DND-41 (cell line): ENCODE measurements around the gene CCDC13.

Source experiments
- ATAC-seq: fragments of 200-7000 bp; cut with Tn5 transposase; 3 replicates; pipeline ENCODE4 v1.9.1; 2021; ENCODE audit warnings: low read depth; ENCODE audit not compliant: insufficient read depth
- DNase-seq: peaks from one replicate; pipeline ENCODE4 v3.0.0-alpha.2; 2020
- H2AFZ ChIP-seq: 2 replicates; pipeline ENCODE4 v1.6.0; 2012; ENCODE audit warnings: low read depth, low read length
- H3K27ac ChIP-seq: 2 replicates; pipeline ENCODE4 v1.5.1; 2012; ENCODE audit warnings: low read length, inconsistent platforms
- H3K27me3 ChIP-seq: fragments of 200-600 bp; sonication (generic); 2 replicates; pipeline ENCODE4 v1.6.0; 2012; ENCODE audit warnings: low read length, mild to moderate bottlenecking, inconsistent platforms; ENCODE audit not compliant: insufficient read depth, poor library complexity
- H3K36me3 ChIP-seq: 2 replicates; pipeline ENCODE4 v1.5.1; 2012; ENCODE audit warnings: low read length, inconsistent platforms; ENCODE audit not compliant: insufficient read depth
- H3K4me1 ChIP-seq: 2 replicates; pipeline ENCODE4 v1.5.1; 2012; ENCODE audit warnings: mild to moderate bottlenecking, low read length; ENCODE audit not compliant: insufficient read depth
- H3K4me2 ChIP-seq: 2 replicates; pipeline ENCODE4 v1.6.0; 2012; ENCODE audit warnings: mild to moderate bottlenecking, moderate library complexity, low read length, inconsistent platforms; ENCODE audit not compliant: insufficient read depth
- H3K4me3 ChIP-seq, 2 experiments: fragments of 200-600 bp in 1 of 2; shearing (Covaris generic) in 1 of 2; 2 replicates each; pipeline ENCODE4 v1.5.1; 2012 to 2016; ENCODE audit warnings: inconsistent platforms in 2 of 2, low read length in 2 of 2, mild to moderate bottlenecking in 2 of 2, low read depth in 1 of 2, moderate library complexity in 1 of 2
- H3K79me2 ChIP-seq: 2 replicates; pipeline ENCODE4 v1.6.0; 2012; ENCODE audit warnings: low read length, inconsistent platforms; ENCODE audit not compliant: insufficient read depth
- H3K9ac ChIP-seq: 2 replicates; pipeline ENCODE4 v1.6.0; 2012; ENCODE audit warnings: low read depth, mild to moderate bottlenecking, inconsistent platforms, low read length, moderate library complexity
- H3K9me3 ChIP-seq: 2 replicates; pipeline ENCODE4 v1.5.1; 2012; ENCODE audit warnings: low read length, moderate library complexity, mild to moderate bottlenecking, inconsistent platforms; ENCODE audit not compliant: insufficient read depth, severe bottlenecking
- H4K20me1 ChIP-seq: 2 replicates; pipeline ENCODE4 v1.6.0; 2012; ENCODE audit warnings: low read length; ENCODE audit not compliant: insufficient read depth
- EZH2 ChIP-seq: IDR thresholded peaks from 3 replicates; pipeline ENCODE4 v1.6.1; 2012; ENCODE audit warnings: borderline replicate concordance, low read depth, mild to moderate bottlenecking, moderate library complexity, low read length, inconsistent platforms; ENCODE audit not compliant: severe bottlenecking
- TF ChIP-seq, protein P1 (sequence below): IDR thresholded peaks from 2 replicates; pipeline ENCODE4 v1.5.1; 2012; ENCODE audit warnings: borderline replicate concordance, low read length, moderate library complexity, mild to moderate bottlenecking; ENCODE audit not compliant: poor library complexity, severe bottlenecking; ENCODE audit errors: extremely low read depth

The CCDC13 gene

DNA sequence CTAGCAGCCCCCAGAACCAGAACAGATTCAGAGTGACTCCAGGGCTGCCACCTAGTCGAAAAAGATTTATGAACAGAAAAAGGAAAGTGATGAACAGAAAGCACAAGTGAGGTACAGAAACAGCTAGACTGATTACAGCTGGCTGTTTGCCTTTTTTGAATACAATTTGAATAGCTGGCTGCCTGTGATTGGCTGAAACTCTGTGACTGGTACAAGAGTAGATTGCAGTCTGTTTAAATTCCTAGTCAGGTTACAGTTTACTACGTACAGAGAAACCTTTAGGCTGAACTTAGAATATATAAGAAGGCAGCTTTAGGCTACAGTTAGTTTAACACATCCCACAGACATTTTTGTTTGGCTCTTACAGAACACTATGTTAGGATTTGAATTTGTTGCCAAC is 10.0 kb downstream of the CCDC13 start:
- Histone ChIP-seq H3K4me1 (no peaks in the 10 kb centered on the region), H2AFZ (no peak overlapping the region), H4K20me1 (no peaks in the 10 kb centered on the region), H3K79me2 (no peaks in the 10 kb centered on the region), H3K27me3 (no peaks in the 10 kb centered on the region), H3K4me3 (no peak overlapping the region), H3K4me2 (no peak overlapping the region), H3K36me3 (no peaks in the 10 kb centered on the region), H3K9ac (no peak overlapping the region), H3K9me3 (no peaks in the 10 kb centered on the region), H3K27ac (no peak overlapping the region)
- DNase-seq (no peak), ATAC-seq (no peak)
- no peak for TF ChIP-seq EZH2
- TF ChIP-seq, protein P1, sequence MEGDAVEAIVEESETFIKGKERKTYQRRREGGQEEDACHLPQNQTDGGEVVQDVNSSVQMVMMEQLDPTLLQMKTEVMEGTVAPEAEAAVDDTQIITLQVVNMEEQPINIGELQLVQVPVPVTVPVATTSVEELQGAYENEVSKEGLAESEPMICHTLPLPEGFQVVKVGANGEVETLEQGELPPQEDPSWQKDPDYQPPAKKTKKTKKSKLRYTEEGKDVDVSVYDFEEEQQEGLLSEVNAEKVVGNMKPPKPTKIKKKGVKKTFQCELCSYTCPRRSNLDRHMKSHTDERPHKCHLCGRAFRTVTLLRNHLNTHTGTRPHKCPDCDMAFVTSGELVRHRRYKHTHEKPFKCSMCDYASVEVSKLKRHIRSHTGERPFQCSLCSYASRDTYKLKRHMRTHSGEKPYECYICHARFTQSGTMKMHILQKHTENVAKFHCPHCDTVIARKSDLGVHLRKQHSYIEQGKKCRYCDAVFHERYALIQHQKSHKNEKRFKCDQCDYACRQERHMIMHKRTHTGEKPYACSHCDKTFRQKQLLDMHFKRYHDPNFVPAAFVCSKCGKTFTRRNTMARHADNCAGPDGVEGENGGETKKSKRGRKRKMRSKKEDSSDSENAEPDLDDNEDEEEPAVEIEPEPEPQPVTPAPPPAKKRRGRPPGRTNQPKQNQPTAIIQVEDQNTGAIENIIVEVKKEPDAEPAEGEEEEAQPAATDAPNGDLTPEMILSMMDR, result no peak

DNA sequence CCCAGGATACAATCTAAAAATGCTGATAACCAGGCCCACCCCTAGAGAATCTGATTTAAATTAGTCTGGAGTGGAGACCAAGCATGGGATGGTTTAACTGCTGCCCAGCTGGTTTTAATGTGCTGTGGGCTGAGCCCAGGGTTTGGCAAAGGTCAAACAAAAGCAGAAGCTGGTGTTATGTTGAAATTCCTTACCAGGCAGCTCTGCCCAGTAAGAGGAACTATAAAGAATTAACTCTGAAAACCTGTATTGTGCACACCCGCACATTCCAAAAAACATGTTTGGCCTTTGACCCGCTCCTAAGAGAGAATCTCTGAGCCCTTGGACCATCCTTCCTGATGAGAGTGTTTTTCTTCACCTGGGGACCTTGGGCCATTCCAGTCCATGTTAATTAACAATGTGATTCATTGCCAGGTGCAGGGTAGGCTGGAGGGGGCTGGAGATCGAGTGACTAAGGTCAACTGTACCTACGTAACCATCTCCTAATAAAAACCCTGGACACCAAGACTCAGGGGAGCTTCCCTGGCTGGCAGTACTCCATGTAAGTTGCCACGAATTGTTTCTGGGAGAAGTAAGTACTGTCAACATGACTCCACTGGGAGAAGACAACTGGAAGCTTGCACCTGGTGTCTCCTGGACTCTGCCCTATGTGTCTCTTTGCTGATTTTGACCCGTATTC is 10.9 kb downstream of the CCDC13 start:
- no peaks in the 10 kb centered on the region for H3K79me2 ChIP-seq
- no peak overlapping the region for H3K4me2 ChIP-seq
- H3K9me3 ChIP-seq, result no peaks in the 10 kb centered on the region
- no peaks in the 10 kb centered on the region for H4K20me1 ChIP-seq
- H3K4me3 ChIP-seq, result no peak overlapping the region
- no peak overlapping the region for H3K27ac ChIP-seq
- no peak for DNase-seq
- ATAC-seq, result no peak
- H3K9ac ChIP-seq, result no peak overlapping the region
- TF ChIP-seq, protein P1, result no peak
- no peak for TF ChIP-seq EZH2
- no peaks in the 10 kb centered on the region for H3K4me1 ChIP-seq
- no peak overlapping the region for H2AFZ ChIP-seq
- no peaks in the 10 kb centered on the region for H3K36me3 ChIP-seq
- H3K27me3 ChIP-seq, result no peaks in the 10 kb centered on the region

DNA sequence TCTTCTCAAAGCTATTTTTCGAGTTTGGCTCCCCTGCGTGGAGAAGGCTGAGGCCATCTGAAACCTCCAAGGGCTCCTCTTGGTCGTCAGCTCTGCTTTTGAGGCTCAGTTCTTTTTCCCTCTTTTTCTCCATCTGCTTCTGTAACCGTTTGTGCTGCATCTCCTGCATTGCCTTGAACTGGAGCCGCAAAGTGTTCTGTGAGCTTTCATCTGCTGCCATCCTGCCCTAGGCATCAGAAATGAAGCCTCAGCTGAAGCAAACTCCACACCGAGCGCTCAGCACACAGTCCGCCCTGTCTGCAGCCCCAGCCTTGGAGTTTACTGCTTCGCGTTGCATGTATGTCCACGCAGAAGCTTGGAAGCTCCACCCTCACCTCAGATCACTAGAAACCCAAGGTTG is 14.9 kb downstream of the CCDC13 start:
- DNase-seq (no peak), ATAC-seq (no peak)
- H3K79me2 ChIP-seq, result no peaks in the 10 kb centered on the region
- TF ChIP-seq, protein P1, result no peak
- TF ChIP-seq EZH2, result no peak
- no peak overlapping the region for H3K9ac ChIP-seq
- H3K4me2 ChIP-seq, result no peak overlapping the region
- H3K27ac ChIP-seq, result no peak overlapping the region
- no peaks in the 10 kb centered on the region for H4K20me1 ChIP-seq
- no peaks in the 10 kb centered on the region for H3K27me3 ChIP-seq
- H3K9me3 ChIP-seq, result no peaks in the 10 kb centered on the region
- H3K36me3 ChIP-seq, result no peaks in the 10 kb centered on the region
- no peaks in the 10 kb centered on the region for H3K4me1 ChIP-seq
- no peak overlapping the region for H2AFZ ChIP-seq
- no peak overlapping the region for H3K4me3 ChIP-seq
